ENCODE measurements around the gene LAMA3.

LAMA3 gene

DNA sequence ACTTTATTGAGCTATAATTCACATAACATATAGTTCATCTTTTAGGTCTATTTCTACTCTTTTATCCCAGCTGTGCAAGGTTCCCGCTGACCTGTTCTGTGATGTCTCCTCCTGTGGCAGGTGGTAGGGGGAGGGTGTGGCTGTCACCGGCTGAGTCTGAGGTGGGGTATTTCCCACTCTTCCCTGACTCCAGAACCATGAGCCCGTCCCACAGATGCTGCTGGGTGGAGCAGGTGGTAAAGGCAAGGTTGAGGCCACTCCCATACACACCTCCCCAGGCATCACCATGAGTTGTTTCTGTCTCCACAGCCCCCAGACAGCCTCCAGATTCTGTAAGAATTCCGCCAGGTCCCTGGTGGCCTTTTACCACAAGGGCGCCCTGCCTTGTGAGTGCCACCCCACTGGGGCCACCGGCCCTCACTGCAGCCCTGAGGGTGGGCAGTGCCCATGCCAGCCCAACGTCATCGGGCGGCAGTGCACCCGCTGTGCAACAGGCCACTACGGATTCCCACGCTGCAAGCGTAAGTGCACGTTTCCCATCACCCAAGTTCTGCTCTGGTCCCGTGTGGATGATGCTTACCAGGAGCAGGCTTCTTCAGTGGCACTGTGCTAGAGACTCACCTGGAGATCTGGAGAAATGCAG, 156.9 kb downstream of the LAMA3 start:
- TF ChIP-seq, protein P1, sequence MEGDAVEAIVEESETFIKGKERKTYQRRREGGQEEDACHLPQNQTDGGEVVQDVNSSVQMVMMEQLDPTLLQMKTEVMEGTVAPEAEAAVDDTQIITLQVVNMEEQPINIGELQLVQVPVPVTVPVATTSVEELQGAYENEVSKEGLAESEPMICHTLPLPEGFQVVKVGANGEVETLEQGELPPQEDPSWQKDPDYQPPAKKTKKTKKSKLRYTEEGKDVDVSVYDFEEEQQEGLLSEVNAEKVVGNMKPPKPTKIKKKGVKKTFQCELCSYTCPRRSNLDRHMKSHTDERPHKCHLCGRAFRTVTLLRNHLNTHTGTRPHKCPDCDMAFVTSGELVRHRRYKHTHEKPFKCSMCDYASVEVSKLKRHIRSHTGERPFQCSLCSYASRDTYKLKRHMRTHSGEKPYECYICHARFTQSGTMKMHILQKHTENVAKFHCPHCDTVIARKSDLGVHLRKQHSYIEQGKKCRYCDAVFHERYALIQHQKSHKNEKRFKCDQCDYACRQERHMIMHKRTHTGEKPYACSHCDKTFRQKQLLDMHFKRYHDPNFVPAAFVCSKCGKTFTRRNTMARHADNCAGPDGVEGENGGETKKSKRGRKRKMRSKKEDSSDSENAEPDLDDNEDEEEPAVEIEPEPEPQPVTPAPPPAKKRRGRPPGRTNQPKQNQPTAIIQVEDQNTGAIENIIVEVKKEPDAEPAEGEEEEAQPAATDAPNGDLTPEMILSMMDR (IDR thresholded peaks at IDR 0.05; ENCODE audit: extremely low read depth, missing control alignments) = no peak
- DNase-seq (ENCODE audit: low spot score) = no peak

DNA sequence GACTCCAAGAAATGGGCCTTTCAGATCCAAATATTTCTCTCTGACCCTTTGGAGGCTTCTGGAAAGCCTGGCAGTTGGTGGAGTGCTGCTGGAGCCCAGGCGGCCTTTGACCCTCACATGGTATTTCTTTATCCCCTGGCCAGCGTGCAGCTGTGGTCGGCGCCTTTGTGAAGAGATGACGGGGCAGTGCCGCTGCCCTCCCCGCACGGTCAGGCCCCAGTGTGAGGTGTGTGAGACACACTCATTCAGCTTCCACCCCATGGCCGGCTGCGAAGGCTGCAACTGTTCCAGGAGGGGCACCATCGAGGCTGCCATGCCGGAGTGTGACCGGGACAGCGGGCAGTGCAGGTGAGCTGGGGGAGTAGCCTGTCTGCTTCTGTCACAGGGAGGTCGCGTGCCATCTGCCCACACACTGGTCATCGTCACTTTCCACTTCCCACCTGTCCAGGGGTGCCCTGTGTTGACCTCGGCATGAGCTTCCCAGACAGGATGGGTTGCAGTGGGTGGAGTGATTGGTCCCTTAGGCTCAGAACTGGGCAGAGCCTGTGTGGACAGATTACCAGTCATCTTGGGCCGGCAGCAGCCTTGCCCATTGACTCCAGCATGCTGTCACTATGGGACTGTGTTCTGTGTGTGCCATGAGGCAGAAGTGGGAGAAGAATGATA, 158.2 kb downstream of the LAMA3 start:
- TF ChIP-seq, protein P1 (IDR thresholded peaks at IDR 0.05; ENCODE audit: extremely low read depth, missing control alignments) = no peak
- no peak for DNase-seq (ENCODE audit: low spot score)

DNA sequence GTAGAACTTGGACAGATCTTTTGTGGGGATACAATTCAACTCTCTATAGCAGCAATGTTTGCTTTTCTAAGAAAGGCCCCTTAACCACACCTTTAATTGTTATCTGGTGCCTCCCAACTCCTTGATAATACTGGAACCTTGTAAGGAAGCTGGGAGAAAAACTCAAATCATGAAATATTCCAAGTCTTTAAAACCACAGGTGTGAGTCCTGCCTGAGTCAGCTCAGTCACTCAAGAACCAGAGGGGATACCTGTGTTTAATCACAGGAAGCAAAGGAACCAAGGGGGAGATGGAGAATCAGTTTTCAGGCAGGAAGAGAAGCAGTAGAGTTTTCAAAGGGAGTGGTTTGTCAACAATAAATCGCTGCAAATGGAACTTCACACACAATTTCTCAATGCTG, 159.9 kb downstream of the LAMA3 start:
- DNase-seq (ENCODE audit: low spot score) = no peak
- TF ChIP-seq, protein P1 (IDR thresholded peaks at IDR 0.05; ENCODE audit: extremely low read depth, missing control alignments) = no peak

DNA sequence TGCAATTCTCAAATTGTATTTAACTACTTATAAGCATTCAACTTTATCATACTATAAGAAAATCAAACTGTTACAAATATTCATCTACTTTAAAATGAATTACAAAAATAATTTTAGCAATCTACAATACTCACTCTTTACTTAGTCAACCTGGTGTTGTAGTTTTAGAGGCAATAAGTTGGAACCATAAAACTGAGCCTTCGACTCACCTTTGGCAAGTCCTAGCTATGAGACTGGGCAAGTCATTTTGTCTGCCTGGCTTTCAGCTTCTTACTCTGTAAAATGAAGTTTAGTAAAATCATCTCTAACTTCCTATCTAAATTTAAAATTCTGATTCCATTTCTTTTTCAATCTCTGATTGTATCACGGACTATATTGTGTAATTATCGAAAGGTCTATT, 161.0 kb downstream of the LAMA3 start:
- TF ChIP-seq, protein P1 (IDR thresholded peaks at IDR 0.05; ENCODE audit: extremely low read depth, missing control alignments) = no peak
- no peak for DNase-seq (ENCODE audit: low spot score)

DNA sequence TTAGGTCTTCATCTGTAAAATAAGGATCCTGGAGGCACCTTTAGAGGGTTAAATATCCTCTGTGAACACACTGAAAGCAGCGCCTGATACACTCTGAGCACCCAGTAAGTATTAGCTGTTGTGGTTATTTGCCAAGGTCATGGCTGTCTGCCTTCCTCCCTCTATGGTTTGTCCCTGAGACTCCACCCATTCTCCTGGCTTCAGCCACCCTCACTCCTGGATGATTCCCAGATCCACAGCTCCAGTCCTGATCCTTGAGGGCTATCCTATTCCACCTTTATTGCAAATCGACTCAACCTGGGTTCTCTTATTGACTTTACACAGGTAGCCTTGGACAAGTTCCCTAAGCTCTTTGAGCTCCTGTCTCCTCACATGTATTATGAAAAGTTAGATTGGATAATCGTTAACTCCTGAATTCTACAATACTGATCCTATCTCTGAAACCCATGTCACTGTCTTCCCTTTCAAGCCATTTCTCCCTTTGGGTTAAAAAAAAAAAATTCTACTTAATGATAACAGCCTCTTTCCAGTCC, 162.3 kb downstream of the LAMA3 start:
- no peak for DNase-seq (ENCODE audit: low spot score)
- TF ChIP-seq, protein P1 (IDR thresholded peaks at IDR 0.05; ENCODE audit: extremely low read depth, missing control alignments) = no peak

DNA sequence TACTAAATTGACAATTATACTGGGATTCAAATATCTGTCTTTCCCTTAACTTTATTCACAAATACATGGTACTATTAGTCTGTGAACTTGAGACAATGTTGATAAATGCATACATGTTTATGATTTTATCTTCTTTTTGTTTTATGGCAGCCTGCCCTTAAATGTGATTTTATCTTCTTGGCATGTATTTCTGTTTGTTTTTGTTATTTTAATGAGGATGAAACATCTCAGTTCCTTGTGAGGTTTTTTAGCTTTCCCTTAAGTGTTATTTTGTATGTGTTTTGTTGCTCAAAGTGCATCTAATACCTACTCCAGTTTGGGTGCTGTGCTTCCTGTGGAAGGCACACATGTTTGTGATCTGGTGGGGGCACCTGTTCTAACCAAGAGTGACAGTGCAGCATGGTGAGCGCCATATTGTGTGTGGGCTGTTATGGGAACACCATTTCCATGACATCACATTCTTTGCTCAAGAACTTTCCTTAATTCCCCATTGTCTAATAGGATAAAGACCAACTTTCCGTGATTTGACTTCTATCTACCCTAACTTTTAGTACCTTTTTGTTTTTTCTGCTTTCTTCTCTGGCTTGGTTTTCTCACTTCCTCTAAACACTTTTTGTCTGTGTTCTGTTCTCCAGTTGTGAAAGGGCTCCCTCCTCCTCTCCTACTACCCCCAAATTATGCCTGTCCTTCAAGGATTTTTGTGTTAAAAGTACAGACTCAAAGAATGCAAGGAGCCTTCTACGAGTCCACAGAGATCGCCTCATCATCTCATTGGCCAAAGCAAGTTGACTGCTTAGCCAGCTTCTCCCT, 163.2 kb downstream of the LAMA3 start:
- TF ChIP-seq, protein P1 (IDR thresholded peaks at IDR 0.05; ENCODE audit: extremely low read depth, missing control alignments) = no peak
- DNase-seq (ENCODE audit: low spot score) = no peak
